Sigmoid colon (tissue), 7 donors: ENCODE data around the gene ZNF853. TPM values are rescaled to one million over a fixed set of nuclear protein-coding genes. Genes with fewer than 3 reads are reported as not detected.
A peak's percentile ranks its signal among the peaks of the same experiment; 100 is the strongest.

Experiments used
- DNase-seq: peaks from one replicate; pipeline ENCODE4 v3.0.0-alpha.2; 2019
- H3K27ac ChIP-seq, 4 donors: fragments of 200-600 bp; sonication (generic); one replicate each; pipeline ENCODE4 v1.5.1; 2016 to 2019; ENCODE audit warnings: mild to moderate bottlenecking in 1 of 4
- H3K27me3 ChIP-seq, 3 donors: fragments of 200-600 bp; sonication (generic); one replicate each; pipeline ENCODE4 v1.5.1; 2019; ENCODE audit warnings: mild to moderate bottlenecking in 1 of 3
- H3K36me3 ChIP-seq, 4 donors: fragments of 200-600 bp; sonication (generic); one replicate each; pipeline ENCODE4 v1.5.1; 2016 to 2019
- H3K4me1 ChIP-seq, 4 donors: fragments of 200-600 bp; sonication (generic); one replicate each; pipeline ENCODE4 v1.5.1; 2017 to 2019
- H3K4me3 ChIP-seq, 4 donors: fragments of 200-600 bp; sonication (generic); one replicate each; pipeline ENCODE4 v1.5.1; 2017 to 2019; ENCODE audit warnings: mild to moderate bottlenecking in 2 of 4, moderate library complexity in 1 of 4
- H3K9me3 ChIP-seq, 4 donors: fragments of 200-600 bp in 3 of 4; sonication (generic) in 3 of 4; one replicate each; pipeline versions ENCODE4 v1.5.1 to v1.6.1; 2013 to 2019
- EP300 ChIP-seq, 4 donors: sonication (generic); formaldehyde crosslinking; IDR thresholded peaks; one replicate each; pipeline ENCODE4 v1.6.1; 2017; ENCODE audit warnings: antibody characterized with exemption in 4 of 4
- POLR2A ChIP-seq, 2 donors: fragments of 450-650 bp; IDR thresholded peaks; one replicate each; pipeline ENCODE4 v1.6.1; 2016; ENCODE audit warnings: antibody characterized with exemption in 2 of 2, mild to moderate bottlenecking in 2 of 2, moderate library complexity in 2 of 2
- POLR2AphosphoS5 ChIP-seq, 4 donors: sonication (generic); formaldehyde crosslinking; IDR thresholded peaks; one replicate each; pipeline ENCODE4 v1.6.1; 2017; ENCODE audit warnings: antibody characterized with exemption in 4 of 4
- WGBS, 2 donors: extraction: QIAGEN DNeasy Blood & Tissue Kit; methylation state at CpG; one replicate each; pipeline ENCODE4 v1.1.7; 2013; 5-methylcytosine and 5-hydroxymethylcytosine counted together
- intact Hi-C: fragments of 100-400 bp; cut with DNase I; formaldehyde crosslinking; loops from one replicate; pipeline ENCODE4 v1.15.1; 2023
- polyA plus RNA-seq, 3 donors: library from polyadenylated mRNA; stranded (reverse); fragments of 200-250 nt; gene quantifications; one replicate each; pipeline ENCODE4 v1.2.3, GENCODE V29; 2013
- total RNA-seq, 4 donors: library from RNA; depleted of rRNA; stranded (reverse); fragments of >200 nt; gene quantifications; one replicate each; pipeline ENCODE4 v1.1.0, GENCODE V29; 2016
- TF ChIP-seq, protein P1 (sequence below), 4 experiments: fragments of 450-650 bp in 3 of 4; fragments of 200-600 bp in 1 of 4; IDR thresholded peaks; one replicate each; pipeline ENCODE4 v1.5.1; 2016 to 2019; ENCODE audit warnings: antibody characterized with exemption in 4 of 4, mild to moderate bottlenecking in 3 of 4, moderate library complexity in 2 of 4
- donor health status: healthy with polysubstance abuse.
- donor health status: Bipolar disorder and iron deficiency.
- donor health status: healthy.

The ZNF853 gene
- total RNA-seq (10 to 100 TPM; 20.0 to 36.0 (median 24.8) TPM), polyA plus RNA-seq (1 to 10 TPM in 2 of 3 donors, under 1 TPM in 1; 0.69 to 2.3 (median 1.8) TPM)

GRCh38 chr7:6614953-6615722 is at the start of gene ZNF853:
Gene ZNF853, plus strand, starts transcription at chr7:6615610. Its CDS starts 565 bp downstream, at chr7:6616175.
- Histone ChIP-seq H3K4me1 (peaks cover 0 to 20% (median 15%) of the 10 kb centered on the region in 4 donors), H3K36me3 (peaks cover 0 to 14% (median 0%) of the 10 kb centered on the region in 4 donors), H3K9me3 (no peaks in the 10 kb centered on the region), H3K27me3 (no peaks in the 10 kb centered on the region), H3K27ac (peak within 1 kb of the TSS in 3 of 4 donors; percentile 65 to 69 (median 68)), H3K4me3 (peak within 1 kb of the TSS; percentile 41 to 93 (median 84))
- WGBS, 2 donors: 3 to 4% methylated on average over 91 of the region's 91 CpGs
- TF ChIP-seq POLR2A (IDR thresholded peaks at IDR 0.05) (no peak), POLR2AphosphoS5 (IDR thresholded peaks at IDR 0.05) (no peak), EP300 (IDR thresholded peaks at IDR 0.05) (no peak)
- TF ChIP-seq, protein P1, sequence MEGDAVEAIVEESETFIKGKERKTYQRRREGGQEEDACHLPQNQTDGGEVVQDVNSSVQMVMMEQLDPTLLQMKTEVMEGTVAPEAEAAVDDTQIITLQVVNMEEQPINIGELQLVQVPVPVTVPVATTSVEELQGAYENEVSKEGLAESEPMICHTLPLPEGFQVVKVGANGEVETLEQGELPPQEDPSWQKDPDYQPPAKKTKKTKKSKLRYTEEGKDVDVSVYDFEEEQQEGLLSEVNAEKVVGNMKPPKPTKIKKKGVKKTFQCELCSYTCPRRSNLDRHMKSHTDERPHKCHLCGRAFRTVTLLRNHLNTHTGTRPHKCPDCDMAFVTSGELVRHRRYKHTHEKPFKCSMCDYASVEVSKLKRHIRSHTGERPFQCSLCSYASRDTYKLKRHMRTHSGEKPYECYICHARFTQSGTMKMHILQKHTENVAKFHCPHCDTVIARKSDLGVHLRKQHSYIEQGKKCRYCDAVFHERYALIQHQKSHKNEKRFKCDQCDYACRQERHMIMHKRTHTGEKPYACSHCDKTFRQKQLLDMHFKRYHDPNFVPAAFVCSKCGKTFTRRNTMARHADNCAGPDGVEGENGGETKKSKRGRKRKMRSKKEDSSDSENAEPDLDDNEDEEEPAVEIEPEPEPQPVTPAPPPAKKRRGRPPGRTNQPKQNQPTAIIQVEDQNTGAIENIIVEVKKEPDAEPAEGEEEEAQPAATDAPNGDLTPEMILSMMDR (IDR thresholded peaks at IDR 0.05): no peak
- intact Hi-C loops: no loop called here
- DNase-seq: no peak

DNA sequence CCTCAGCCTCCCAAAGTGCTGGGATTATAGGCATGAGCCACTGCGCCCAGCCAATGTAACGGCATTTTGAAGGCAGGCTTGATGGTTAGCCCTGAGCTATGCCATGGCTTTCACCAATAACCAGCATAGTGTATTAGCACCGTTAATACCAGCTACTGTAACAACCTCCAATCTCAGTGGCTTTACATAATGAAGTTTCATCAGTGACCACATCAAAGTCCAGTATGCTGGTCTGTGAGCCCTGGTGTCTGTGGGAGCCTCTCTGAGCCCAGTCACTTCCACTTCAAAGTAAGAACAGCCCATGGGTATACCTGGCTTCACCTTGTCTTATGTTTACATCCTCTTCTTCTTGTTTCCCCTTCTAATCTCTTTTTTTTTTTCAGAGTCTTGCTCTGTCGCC is 49.8 kb upstream of the ZNF853 start:
- H3K9me3 ChIP-seq: no peaks in the 10 kb centered on the region
- no peaks in the 10 kb centered on the region for H3K27me3 ChIP-seq
- no peak overlapping the region for H3K27ac ChIP-seq
- no peak for TF ChIP-seq POLR2AphosphoS5 (IDR thresholded peaks at IDR 0.05)
- TF ChIP-seq, protein P1 (IDR thresholded peaks at IDR 0.05): no peak
- TF ChIP-seq POLR2A (IDR thresholded peaks at IDR 0.05): no peak
- TF ChIP-seq EP300 (IDR thresholded peaks at IDR 0.05): no peak
- DNase-seq: no peak
- 83% methylated on average over 4 of the region's 4 CpGs for WGBS, 2 donors
- no peaks in the 10 kb centered on the region for H3K4me1 ChIP-seq
- no peak overlapping the region for H3K4me3 ChIP-seq
- intact Hi-C loops: no loop called here
- no peaks in the 10 kb centered on the region for H3K36me3 ChIP-seq

DNA sequence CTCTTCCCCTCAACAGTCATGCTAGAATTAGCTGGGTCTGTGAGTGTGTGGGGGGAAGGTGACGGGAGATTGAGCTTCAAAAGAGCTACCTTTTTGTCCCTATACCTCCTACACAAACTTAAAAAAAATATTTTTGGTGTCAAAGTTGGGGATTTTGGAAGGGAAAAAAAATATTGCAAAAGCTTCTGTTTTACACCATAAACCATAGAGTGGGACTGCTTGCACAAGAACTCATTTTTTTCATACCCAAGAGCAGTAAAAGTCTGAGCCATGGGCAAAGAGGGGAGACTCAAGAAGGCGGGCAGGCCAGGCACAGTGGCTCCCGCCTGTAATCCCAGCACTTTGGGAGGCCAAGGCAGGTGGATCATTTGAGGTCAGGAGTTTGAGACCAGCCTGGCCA is 47.5 kb upstream of the ZNF853 start:
- Histone ChIP-seq H3K36me3 (no peaks in the 10 kb centered on the region), H3K4me1 (no peaks in the 10 kb centered on the region), H3K27me3 (no peaks in the 10 kb centered on the region), H3K4me3 (no peak overlapping the region), H3K9me3 (no peaks in the 10 kb centered on the region), H3K27ac (no peak overlapping the region)
- no peak for TF ChIP-seq EP300 (IDR thresholded peaks at IDR 0.05)
- no peak for TF ChIP-seq POLR2A (IDR thresholded peaks at IDR 0.05)
- TF ChIP-seq POLR2AphosphoS5 (IDR thresholded peaks at IDR 0.05): no peak
- TF ChIP-seq, protein P1 (IDR thresholded peaks at IDR 0.05): no peak
- 84% methylated on average over 3 of the region's 3 CpGs for WGBS, 2 donors
- intact Hi-C loops: no loop called here
- no peak for DNase-seq

- DNase-seq: no peak
- Histone ChIP-seq H3K4me3 (no peak overlapping the region), H3K27ac (no peak overlapping the region), H3K36me3 (no peaks in the 10 kb centered on the region), H3K4me1 (peaks cover 0 to under 1% (median 0%) of the 10 kb centered on the region in 4 donors), H3K9me3 (no peaks in the 10 kb centered on the region), H3K27me3 (no peaks in the 10 kb centered on the region)
- TF ChIP-seq, protein P1 (IDR thresholded peaks at IDR 0.05): no peak
- TF ChIP-seq POLR2A (IDR thresholded peaks at IDR 0.05): no peak
- no peak for TF ChIP-seq EP300 (IDR thresholded peaks at IDR 0.05)
- TF ChIP-seq POLR2AphosphoS5 (IDR thresholded peaks at IDR 0.05): no peak
- 55 to 69% methylated on average over 7 of the region's 7 CpGs for WGBS, 2 donors
- intact Hi-C loops: no loop called here
Measured at GRCh38 chr7:6571160-6571779, 44.1 kb upstream of the ZNF853 start.
